GM18517 (cell line): Measurements from ENCODE around the gene LRCH4.

Experiments used
- ATAC-seq: cut with Tn5 transposase; IDR thresholded peaks from one replicate; pipeline ENCODE4 v1.9.1; 2021; ENCODE audit warnings: mild to moderate bottlenecking, moderate library complexity; ENCODE audit not compliant: unreplicated experiment

The LRCH4 gene

GRCh38 chr7:100606313-100606712 lies 20.4 kb upstream of the LRCH4 start:
- no peak for ATAC-seq

- ATAC-seq: no peak
These were observed 19.3 kb upstream of the LRCH4 start for GRCh38 chr7:100604976-100605911.

- ATAC-seq: no peak
These were observed 18.4 kb upstream of the LRCH4 start for GRCh38 chr7:100604028-100604975.

- no peak for ATAC-seq
These were observed 17.7 kb upstream of the LRCH4 start for GRCh38 chr7:100603726-100604027.

- ATAC-seq: no peak
These were observed 17.2 kb upstream of the LRCH4 start for GRCh38 chr7:100602889-100603725.

GRCh38 chr7:100600730-100601038 lies 14.8 kb upstream of the LRCH4 start:
- ATAC-seq: no peak

GRCh38 chr7:100599911-100600729 lies 14.2 kb upstream of the LRCH4 start:
- ATAC-seq: no peak

GRCh38 chr7:100598425-100598824 lies 12.5 kb upstream of the LRCH4 start:
- ATAC-seq: no peak

GRCh38 chr7:100595188-100595587 lies 9.3 kb upstream of the LRCH4 start:
- ATAC-seq: no peak

- no peak for ATAC-seq
These were observed 5.7 kb upstream of the LRCH4 start for GRCh38 chr7:100591596-100591995.

GRCh38 chr7:100590077-100590737 lies 4.3 kb upstream of the LRCH4 start:
- no peak for ATAC-seq

- ATAC-seq: no peak
These were observed 3.5 kb upstream of the LRCH4 start for GRCh38 chr7:100589341-100589947.

GRCh38 chr7:100588438-100588837 lies 2.5 kb upstream of the LRCH4 start:
- ATAC-seq: no peak

- ATAC-seq: peak; percentile 85
These were observed 517 bp upstream of the LRCH4 start, which contains the start of gene FBXO24 for GRCh38 chr7:100586266-100587025. FBXO24 (plus strand) TSS chr7:100586328; CDS start chr7:100586626, 298 bp downstream.

GRCh38 chr7:100584683-100585510 lies 1.0 kb downstream of the LRCH4 start:
- ATAC-seq: no peak

GRCh38 chr7:100584054-100584682 lies 1.8 kb downstream of the LRCH4 start:
- no peak for ATAC-seq
